ENCODE data around the gene TAC4.

TAC4 gene, protein sequence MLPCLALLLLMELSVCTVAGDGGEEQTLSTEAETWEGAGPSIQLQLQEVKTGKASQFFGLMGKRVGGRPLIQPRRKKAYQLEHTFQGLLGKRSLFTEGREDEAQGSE

DNA sequence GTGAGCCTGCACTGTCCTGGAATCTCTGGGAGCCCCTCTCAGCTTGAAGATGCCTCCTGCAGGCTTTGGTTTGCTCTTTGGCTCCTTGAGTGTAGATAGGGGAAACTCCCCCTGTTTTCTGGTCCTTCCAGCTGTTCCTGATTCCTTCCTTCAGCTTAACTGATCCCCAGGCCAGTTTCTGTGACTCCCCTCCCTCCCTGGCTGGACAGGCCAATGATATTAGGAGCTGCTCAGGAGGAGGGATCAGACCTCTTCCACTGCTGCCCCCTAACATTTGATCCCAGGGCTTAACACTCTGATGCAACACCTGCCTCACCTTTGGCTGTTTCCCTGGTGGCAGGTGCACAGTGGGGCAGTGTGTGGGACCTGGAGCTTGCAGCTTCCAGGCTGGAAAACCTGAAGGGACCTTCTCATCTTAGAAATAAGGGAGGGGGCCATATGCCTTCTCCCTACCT, at the start of gene TAC4:
TSS of gene TAC4 (minus strand) at position 51 of the 455 bp plus-strand sequence. CDS start 52 bp downstream, outside the sequence.
- no peak for DNase-seq (ENCODE audit: low read depth)

DNA sequence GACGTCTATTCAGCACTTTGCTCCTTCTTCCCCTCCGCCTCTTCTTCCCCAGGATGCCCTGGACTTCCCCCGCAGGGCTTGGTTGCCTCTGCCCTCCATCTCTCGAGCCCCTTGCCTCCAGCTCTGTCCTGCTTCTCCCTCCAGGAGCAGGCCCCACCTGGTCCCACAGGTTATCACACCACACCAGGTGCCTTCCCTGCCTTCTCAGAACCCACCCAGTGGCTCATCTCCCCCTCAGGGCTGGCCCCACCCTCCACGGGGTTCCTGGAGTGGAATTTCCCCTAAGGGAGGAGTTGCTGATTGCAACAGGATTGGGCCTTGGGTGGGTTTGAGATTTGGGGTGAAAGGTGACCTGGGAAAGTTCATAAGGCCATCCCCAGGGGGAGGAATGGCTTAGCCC, 49.0 kb upstream of the TAC4 start:
- no peak for DNase-seq (ENCODE audit: low read depth)

DNA sequence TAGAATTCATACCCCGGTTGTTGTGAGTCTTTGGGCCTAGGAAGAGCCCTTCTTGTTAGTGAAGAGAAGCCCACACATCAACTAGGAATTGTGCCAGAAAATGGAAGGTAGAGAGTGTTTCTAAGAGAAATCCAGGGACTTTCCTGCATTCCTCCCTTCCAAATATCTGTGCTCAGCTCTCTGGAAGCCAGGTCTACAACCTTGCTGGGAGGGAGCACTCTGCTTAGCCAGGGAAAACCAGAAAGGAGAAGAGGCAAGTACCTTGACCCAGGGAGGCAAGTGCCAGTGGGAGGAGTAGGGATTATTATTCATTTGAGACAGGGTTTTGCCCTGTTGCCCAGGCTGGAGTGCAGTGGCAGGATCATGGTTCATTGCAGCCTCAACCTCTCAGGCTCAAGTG, 48.4 kb upstream of the TAC4 start:
- no peak for DNase-seq (ENCODE audit: low read depth)

DNA sequence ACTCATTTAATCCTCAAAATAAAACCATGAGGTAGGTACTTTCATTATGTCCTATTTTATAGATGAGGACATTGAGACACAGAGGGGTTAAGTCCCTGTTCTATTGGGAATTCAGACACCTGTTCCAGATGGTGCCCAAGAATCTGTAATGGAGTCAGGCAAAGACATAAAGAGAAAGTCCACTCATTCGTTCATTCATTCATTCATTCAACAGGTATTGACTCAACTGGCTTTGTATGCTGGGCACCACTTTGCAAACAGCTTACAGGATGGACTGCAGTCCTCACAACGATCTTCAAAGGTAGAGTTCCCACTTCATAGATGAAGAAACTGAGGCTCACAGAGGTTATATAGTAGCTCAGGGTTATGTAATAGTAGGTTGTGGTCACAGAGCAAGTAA, 47.9 kb upstream of the TAC4 start:
- DNase-seq (ENCODE audit: low read depth): no peak

DNA sequence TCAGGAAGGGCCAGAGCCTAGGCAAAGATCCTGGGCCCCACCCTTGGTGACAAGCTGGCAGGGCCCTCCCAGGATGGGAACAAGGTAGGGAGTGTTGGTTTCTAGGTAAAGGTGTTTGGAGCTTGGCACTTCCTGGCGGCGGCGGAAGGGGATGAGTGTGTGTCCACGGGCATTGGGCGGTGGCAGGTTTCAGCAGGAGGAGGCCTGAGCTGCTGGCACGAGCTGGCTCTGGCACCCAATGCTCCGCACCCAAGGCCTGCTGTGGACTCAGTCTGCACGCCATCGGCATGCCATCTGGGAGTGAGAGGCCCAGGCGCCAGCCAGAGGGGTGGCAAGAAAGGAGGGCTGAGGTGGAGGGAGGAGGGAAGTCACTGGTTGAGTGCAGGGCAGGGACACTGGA, 46.9 kb upstream of the TAC4 start:
- DNase-seq (ENCODE audit: low read depth): no peak

DNA sequence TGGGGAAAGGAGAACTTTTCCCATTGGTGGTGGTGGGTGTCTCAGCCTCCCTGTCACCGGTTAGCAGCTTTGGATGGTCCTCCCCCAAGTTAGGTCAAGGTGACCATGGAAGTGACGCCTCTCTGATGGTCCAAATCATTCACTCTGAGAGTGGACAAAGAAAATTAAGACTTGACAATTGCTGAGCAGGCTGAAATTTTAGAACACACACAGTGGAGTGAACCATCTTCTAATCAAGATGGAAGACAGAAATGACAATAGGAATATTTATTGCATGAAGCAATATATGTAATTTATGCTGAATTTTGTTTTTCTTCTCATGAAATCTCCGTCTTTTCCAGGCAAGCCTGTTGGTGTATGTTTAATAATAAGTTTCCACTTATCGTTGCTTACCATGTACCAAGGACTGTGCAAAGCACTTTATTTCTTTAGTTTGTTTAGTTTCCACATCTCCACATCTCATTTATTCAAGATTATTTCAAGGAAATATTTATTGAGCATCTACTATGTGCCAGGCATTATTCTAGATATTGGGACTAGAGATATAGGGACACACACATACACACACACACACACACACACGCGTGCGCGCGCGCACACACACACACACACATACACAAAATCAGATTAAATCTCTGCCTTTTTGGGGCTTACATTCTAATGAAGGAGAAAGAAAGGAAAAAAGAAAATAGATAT, 44.0 kb upstream of the TAC4 start:
- DNase-seq (ENCODE audit: low read depth): no peak

DNA sequence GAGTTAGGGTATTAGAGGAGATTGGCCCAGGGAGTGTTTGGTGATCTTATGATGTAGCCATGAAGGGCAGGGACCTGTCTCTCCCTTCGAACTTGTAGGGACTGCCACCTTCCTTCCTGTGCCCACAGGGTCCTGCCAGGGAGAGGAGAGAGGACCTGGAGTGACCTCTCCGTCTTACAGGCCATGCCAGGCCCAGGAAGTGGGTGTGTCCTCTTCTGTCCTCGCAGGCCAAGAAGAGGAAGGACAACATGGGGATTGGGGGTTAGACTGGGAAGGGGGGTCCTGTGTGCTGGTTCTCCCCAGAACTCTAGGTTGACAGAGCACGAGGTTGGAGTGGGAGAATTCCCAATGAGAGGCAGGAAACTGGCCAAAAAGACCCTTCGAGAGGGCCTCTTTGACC, 43.4 kb upstream of the TAC4 start:
- DNase-seq (ENCODE audit: low read depth): no peak

DNA sequence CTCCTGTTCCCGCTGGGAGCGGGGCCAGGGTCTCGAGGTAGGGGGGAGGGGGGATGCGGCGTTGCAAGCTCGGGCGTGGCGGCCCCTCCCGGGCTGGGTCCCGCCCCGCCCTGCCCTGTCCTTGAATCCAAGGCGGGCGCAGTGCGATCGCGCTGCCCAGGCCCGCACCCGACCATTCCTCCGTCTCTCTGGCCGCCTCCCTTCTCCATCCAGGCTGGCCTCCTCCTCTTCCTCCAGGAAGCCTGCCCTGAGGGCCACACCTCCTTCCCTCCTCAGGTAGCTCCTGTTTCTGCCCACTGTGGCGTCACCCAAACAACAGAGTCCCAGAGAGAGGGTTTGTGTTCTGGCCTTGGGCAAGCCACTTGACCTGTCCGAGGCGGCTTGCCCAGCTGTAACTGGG, 43.0 kb upstream of the TAC4 start:
- no peak for DNase-seq (ENCODE audit: low read depth)

DNA sequence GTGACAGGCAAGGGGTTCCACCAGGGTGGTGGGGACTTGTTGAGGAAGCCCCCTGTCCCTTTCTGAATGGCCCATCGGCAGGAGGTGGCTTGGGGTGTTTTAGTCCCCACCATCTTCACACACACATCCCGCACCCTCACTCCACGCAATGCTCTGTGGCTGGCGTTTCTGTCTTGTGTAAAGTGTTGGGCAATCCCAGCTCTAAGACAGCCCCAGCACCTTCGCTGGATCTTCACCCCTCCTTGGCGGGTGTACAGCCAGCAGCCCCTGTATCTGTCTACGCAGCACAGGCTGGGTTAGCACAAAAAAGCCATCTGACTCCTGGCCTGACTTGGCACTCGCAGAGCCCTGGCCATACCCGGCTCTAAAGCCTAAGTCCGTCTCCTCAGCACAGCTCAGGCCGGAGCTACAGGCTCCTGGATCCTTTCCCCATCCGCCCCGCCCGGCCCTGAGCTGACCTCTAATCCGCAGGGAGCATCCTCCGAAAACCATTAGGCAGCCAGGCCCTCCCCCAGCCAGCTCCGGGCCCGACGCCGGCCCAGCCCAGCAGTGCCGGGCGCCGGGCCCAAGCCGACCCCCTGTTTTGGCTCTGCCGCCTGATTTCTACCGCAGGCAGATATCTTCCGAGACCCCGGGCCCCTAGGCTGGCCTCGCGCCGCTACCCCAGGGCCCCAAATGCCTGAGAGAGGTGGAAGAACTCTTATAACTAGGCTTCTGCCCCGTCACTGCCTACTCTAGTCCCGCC, 42.4 kb upstream of the TAC4 start:
- no peak for DNase-seq (ENCODE audit: low read depth)

DNA sequence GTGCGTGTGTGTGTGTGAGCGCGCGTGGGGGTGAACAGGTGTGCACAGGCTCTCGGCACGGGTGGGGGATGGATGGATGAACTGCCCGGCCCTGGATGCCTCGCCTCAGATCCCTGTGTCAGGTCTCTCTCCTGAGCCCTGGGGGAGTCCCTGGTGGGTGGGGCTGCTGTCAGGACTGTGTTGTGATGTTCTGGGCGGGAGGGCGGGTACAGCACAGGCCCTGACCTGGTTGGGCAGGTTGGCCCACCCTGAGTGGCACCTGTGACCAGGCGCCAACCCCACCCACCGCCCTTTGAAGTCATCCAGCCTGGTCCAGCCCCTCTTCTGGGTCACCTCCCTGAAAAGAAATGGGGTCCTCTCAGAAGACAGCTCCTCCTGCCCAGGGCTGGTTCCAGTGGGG, 41.6 kb upstream of the TAC4 start:
- no peak for DNase-seq (ENCODE audit: low read depth)

DNA sequence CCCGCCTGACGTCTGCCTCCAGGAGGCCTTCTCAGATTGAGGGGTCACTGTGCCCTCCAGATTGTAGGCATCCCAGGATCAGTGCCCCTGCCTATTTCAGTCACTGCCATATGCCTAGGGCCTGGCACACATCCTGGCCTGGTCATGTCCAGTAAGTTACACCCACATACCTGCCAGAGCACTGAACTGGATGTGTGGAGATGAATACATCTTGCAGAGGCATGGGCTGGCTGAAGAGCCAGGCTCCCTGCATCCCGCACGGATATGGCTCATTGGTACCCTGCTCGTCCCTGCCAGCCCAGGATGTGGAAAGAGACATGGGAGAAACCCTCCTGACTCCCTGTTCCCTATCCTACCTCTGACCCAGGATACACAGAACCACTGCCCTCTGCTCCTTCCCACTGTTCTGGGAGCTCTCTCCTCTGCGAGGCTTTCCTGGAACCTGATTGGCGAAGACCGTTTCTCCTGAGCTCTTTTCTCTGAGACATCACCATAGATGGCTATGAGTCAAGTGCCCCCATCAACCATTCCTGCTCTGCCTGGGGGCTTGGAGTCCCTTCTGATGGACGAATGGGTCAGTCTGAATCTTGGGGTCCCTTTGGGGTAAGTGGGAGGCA, 40.0 kb upstream of the TAC4 start:
- DNase-seq (ENCODE audit: low read depth): no peak

DNA sequence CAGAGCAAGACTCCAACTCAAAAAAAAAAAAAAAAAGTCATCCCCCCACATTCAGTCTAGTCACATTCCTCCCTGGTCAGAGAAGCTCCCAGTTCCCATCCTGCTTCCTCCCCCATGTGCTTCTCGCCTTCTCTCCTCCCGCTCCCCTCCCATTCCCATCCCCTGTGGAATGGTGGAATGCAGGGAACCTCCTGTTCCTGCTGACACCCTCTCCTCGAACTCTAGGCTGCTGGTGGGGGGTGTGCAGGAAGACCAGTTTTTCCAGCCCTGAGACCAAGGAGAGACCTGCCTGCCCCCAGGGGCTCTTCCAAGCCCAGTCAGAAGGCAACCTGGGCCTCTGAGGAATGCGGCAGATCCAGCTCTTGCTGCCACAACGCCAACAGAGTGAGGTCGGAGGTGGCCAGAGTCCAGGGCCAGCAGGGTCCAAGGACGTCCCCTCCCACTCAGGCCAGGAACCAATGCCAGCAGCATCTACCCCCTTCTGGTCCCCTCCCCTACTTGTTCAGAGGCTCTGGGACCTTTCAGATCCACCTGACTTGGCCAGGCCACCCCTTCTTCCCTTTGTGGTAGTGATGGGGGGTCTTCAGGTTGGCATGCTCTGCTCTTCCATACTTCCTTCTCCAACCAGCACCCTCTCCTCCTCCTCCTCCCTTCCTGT, 39.3 kb upstream of the TAC4 start:
- DNase-seq (ENCODE audit: low read depth): peak; percentile 57

DNA sequence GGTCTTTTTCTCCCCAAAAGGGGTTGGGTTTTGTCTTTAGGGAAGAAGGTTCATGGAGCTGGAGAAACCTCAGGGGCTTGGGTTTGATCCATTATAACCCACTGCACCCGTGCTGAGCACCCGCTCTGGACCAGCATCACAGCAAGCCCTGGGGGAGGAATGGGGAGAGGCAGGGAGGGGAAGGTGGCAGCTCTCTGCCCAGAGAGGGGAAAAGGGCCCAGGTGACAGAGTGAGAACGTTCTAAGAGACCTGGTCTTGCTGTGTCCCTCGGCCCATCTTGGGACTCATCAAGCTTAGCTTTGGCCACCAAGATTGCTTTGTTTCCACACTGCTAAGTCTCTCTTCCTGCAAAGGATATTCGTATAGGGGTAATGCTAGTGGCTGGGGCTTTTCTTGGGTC, 38.2 kb upstream of the TAC4 start:
- no peak for DNase-seq (ENCODE audit: low read depth)

DNA sequence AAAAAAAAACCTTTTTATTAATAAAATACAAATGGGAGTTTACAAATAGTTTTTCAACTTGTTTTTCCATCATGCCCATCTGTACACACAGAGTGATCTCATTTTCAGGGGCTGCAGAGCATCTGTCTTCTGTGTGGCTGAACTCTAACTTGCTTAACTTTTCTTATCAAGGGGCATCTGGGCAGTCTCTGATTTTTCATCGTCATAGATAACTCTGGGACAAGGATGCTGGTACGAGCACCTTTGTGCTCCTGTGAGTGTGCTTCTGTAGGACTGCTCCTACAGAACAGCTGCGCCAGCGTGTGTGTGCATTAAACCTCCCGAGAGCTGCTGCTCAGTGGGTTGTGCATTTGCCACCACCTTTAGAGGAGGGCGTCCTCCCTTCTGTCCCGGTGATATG, 34.6 kb upstream of the TAC4 start:
- DNase-seq (ENCODE audit: low read depth): no peak

DNA sequence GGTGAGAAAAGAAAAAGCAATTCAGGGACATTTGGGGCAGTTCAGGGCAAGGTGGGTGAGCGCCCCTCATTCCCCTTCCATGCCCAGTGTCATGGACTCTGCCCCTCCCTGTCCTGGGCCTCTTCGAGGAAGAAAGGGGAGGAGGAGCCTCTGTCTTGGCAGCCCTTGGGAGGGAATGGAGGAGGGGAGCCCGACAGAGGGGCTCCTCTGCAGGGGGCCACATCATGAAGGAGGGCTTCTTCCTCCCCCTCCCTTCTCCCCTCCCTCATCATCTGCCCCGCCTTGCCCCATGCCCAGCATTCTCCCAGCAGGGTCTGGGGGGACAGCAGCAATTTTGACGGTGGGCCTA, 33.2 kb upstream of the TAC4 start:
- DNase-seq (ENCODE audit: low read depth): no peak

DNA sequence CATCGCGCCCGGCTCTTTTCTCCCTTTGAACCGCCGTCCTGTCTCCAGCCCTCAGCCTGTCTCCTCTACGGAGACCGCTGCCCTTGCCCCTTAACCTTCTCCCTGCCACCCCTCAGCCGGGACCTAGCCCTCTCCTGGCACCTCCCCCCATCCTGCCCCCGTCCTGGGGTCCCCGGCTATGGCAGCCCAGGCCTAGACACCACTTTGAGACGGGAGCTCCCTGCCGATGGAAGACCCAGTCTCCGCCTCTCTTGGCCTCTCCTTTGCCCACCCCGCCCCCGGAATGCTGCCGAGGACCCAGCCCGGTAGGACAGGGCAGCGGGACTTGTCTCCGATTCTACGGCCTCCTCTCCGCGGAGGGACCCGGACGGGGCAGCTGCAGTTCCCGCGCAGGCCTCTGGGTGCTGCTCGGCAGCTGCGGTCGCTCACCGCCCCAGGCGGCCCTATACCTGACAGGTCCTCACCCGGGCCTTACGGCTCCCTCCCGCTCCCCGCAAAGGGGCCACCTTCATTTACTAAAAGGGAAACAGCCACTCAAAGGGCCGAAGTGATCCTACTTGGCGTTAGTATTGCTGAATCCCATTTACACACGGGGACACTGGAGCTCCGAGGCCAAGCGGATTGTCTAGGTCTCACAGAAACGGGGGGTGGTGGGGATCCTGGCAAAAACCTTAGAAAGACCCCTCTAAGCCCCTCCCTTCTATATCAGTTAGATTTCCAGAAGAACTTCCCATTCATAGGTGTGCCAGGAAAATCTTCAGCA, 32.6 kb upstream of the TAC4 start:
- DNase-seq (ENCODE audit: low read depth): peak; percentile 64

DNA sequence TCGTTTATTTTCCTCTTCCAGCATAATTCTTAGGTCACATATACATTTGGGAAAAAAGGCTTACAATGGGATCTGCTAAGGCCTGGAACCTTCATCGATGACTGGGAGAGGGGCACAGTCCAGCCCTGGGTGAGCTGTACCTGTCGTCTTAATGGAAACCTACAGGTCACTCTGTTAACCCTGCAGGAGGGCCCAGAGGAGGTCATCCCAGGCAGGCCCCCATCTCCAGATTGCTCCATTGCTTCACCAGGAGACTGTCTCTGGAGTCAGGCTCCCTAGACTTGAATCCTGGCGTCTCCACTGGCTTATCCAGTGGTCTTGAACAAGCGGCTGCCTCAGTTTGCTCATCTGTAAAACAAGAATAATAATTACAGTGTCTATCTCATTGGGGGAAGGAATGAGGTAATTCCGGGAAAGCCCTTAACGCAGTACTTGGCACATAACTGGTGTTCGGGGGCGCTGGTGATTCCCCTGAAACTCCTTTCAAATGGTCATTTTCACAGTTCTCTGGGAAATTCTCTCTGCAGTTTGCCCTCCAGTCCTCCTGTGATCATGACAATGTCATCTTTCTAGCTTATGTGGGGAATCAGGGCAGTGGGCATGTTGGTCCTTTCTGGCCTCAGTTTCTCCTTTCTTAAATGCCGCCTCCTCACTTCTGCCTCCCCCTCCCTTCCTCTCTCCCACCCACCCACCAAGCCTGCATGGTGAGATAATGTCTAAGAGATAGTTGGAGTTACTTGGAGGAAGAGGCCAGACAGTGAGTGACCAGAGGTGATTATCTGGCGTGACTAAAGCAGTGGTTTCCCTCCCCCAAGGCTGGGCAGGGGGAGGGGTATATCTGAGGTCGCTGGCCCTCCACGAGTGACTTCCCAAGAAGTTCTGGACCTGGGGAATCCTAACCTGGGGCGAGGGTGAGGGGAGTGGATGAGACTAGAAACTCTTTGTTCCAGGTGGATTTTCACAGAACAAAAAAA, 31.3 kb upstream of the TAC4 start:
- DNase-seq (ENCODE audit: low read depth): no peak

DNA sequence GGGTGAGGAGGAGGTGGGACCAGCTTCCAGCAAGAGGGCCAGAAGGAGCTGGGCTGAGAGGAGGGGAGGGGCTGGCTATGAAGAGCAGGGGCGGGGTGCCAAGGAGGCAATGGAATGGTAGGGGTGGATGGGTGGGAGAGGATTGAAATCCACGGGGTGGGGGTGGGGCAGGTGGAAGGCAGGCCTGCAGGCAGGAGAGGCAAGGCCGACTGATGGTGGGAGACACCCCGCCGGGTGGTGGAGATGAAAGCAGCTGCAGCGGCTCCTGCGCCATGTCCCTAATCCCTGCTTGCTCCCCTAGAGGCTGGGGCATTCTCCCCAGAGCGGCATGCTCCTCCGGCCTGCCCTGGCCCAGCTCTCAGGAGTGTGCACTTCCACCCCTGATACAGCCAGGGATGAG, 27.8 kb upstream of the TAC4 start:
- DNase-seq (ENCODE audit: low read depth): no peak

DNA sequence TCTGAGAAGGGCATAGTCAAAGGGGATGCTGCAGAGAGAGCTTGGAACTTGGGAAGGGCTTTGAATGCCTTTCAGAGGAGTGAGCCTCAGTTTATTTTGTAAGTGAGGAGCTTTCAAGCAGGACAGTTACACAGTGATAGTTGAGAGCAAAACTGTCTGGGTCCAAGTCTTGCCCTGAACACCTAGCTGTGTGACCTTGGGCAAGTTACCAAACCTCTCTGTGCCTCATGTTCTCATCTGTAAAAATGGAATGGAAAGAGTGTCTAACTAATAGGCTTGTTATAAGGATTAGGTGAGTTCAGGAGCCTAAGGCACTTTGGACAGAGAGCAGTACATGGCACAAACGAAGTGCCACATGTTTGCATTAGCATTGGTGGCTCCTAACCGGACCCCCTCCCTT, 27.0 kb upstream of the TAC4 start:
- no peak for DNase-seq (ENCODE audit: low read depth)

DNA sequence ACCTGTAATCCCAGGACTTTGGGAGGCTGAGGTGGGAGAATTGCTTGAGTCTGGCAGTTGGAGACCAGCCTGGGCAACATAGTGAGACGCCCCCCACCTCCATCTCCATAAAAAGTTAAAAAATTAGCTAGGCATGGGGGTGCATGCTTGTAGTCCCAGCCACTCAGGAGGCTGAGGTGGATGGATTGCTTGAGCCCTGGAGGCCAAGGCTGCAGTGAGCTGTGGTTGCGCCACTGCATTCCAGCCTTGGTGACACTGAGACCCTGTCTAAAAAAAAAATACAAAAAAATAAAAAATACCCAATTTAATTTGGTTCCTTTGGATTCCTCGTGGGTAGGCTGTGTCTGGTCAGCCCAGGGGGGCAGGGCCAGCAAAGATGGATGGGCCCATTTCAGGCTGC, 26.1 kb upstream of the TAC4 start:
- DNase-seq (ENCODE audit: low read depth): no peak

DNA sequence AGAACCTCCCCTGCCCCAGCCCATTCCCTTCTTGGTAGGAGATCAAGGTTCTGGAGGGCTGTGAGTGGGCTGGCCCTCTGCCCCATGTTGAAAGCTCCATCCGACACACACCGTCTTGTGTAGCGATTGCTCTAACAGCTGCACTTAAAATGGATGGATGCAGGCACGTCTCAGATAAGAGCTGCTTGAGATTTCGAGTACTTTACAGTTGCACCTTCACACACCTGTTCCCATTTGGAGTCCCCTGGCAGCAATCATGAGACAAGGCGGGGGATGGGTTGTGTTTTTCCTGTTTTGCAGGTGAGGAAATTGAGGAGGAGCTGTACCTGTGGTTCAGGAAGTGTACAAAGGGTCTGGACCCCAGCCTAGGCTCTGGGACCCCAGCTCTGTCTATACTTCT, 25.6 kb upstream of the TAC4 start:
- no peak for DNase-seq (ENCODE audit: low read depth)

Measured in EH (cell line).